Fibroblast of skin of left quadriceps (primary cell): ENCODE measurements around the gene HDAC11.

Experiments
- DNase-seq, 2 experiments: peaks; one replicate each; pipeline ENCODE4 v3.0.0-alpha.2; 2013; ENCODE audit warnings: low read depth in 2 of 2

HDAC11 gene

DNA sequence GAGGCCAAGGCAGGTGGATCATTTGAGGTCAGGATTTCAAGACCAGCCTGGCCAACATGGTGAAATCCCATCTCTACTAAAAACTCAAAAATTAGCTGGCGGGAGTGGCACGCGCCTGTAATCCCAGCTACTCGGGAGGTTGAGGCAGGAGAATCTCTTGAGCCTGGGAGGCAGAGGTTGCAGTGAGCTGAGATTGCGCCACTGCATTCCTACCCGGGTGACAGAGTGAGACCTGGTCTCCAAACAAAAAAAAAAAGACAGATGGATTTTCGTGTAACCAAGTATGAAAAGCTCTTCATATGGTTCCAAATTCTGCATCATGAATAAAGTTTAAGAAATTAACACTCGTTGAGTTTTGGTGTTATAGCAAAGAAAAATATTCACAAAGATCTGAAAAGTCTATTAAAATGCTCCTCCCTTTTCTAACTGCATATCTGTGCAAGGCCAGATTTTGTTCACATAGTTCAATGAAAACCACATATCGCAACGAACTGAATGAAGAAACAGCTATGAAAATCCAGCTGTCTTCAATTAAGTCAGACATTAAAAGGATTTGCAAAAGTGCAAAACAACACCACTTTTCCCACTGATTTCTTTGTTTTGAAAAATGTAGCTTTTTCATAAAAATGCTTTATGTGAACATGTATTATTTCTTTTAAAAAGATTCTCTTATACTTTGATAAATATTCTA is 45.0 kb downstream of the HDAC11 start:
- peak; percentile 76 to 77 for DNase-seq

- DNase-seq, result no peak
These were observed 45.9 kb downstream of the HDAC11 start for GRCh38 chr3:13525827-13526625.

- no peak for DNase-seq
These were observed 46.5 kb downstream of the HDAC11 start for GRCh38 chr3:13526626-13526949.

- no peak for DNase-seq
These were observed 48.2 kb downstream of the HDAC11 start for GRCh38 chr3:13528217-13528867.

GRCh38 chr3:13529196-13530112 is 49.3 kb downstream of the HDAC11 start:
- DNase-seq, result no peak

GRCh38 chr3:13530241-13531009 is 50.3 kb downstream of the HDAC11 start:
- DNase-seq, result no peak

DNA sequence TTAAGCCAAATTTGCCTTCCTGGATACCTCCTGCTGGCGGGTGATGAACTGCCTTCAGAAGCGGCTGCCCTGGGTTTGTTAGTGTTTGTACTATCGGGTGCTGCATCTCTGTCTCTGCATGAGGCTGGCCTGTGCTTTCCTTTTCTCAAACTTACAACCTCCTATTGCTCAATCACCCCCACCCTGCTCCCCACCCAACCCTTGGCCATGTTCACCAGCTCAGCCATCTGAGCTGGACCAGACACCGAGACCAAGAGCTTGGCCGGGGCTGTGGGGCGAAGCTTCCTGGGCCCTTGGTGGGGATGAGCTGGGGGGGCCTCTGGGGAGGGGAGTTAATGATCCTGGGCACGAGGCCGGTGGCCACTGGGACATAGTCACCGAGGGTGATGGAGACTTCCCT is 52.0 kb downstream of the HDAC11 start:
- DNase-seq, result no peak

GRCh38 chr3:13532631-13533030 is 52.5 kb downstream of the HDAC11 start:
- DNase-seq, result no peak

DNA sequence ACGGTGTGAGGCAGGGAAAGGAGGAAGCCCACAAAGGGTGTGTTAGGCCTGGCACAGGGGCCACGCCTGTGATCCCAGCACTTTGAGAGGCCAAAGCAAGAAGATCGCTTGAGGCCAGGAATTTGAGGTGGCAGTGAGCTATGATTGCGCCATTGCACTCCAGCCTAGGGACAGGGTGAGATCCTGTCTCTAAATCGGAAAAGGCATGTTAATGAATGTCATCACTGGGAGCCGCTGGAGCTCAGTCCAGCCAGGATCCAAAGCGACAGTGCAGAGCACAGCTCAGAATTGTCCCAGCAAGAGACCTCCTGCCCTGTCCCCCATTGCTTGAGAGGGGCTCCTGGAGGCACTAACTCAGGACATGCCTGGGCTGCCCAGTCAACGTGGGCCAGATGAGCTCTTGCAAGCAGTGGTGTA is 53.8 kb downstream of the HDAC11 start:
- DNase-seq, result no peak

DNA sequence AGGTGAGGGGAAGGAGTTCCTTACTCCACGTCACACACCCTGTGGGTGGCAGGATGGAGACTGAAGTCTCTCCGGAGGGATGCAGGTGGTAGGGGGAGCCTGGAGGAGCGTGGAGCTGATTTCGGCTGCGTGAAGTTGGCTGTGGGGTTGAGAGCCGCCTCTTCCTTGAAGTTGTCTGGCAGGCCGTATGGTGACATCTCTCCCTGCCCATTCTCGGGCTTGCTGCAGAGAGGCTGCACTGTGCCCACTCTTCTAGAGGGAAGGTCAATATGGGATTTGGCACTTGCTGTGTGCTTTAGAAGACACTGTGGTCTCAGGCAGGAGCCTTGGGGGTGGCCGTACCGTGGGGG is 55.4 kb downstream of the HDAC11 start:
- no peak for DNase-seq

GRCh38 chr3:13535905-13536304 is 55.8 kb downstream of the HDAC11 start:
- DNase-seq, result no peak

- no peak for DNase-seq
These were observed 56.3 kb downstream of the HDAC11 start for GRCh38 chr3:13536432-13536831.

GRCh38 chr3:13536832-13537231 is 56.7 kb downstream of the HDAC11 start:
- no peak for DNase-seq

DNA sequence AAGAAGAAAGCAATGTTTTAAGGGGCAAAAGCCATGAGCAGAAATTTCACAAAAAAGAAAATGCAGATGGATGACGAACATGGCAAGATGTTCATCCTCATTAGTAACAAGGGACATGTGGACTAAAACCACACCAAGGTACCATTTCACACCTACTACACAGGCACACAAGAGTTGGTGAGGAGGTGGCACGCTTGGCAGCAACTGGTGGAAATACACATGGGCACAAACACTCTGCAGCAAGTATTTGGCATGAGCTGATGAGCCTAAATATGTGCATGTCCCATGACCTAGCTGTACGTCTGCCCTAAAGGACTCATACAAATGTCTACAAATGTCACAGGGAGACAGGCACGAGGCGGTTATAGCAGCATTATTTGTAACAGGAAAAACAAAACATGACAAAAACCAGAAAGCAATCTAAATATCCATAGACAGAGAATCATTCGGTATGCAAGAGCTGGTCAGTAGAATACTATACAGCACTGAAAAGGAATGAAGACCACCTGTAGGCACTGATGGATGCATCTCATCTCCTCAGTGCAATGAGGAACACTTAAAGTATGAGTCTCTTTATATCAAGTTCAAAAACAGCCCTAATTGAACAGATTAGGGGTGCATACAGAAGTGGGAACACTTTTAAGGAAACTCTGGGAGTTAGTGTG is 57.3 kb downstream of the HDAC11 start:
- no peak for DNase-seq

- DNase-seq, result peak; percentile 77 to 81
These were observed 57.8 kb downstream of the HDAC11 start for GRCh38 chr3:13537909-13538296.

GRCh38 chr3:13538520-13539291 is 58.6 kb downstream of the HDAC11 start:
- DNase-seq, result no peak

DNA sequence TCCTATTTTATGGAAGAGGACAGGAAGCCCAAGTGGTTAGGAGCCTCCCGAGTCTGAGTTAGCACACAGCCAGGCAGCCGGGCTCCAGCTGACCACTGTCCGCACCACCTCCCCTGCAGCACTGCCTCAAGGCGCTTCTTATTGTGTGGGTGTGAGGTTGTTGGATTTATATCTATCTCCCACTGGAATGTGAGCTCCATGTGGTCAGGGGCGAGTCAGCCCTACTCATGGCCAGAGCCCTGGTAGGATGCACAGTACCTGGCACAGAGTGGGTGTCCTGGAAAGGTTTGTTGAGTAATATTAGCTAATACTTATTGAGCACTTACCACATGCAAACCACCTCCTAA is 59.2 kb downstream of the HDAC11 start:
- DNase-seq, result no peak

- no peak for DNase-seq
These were observed 59.6 kb downstream of the HDAC11 start for GRCh38 chr3:13539671-13540070.

DNA sequence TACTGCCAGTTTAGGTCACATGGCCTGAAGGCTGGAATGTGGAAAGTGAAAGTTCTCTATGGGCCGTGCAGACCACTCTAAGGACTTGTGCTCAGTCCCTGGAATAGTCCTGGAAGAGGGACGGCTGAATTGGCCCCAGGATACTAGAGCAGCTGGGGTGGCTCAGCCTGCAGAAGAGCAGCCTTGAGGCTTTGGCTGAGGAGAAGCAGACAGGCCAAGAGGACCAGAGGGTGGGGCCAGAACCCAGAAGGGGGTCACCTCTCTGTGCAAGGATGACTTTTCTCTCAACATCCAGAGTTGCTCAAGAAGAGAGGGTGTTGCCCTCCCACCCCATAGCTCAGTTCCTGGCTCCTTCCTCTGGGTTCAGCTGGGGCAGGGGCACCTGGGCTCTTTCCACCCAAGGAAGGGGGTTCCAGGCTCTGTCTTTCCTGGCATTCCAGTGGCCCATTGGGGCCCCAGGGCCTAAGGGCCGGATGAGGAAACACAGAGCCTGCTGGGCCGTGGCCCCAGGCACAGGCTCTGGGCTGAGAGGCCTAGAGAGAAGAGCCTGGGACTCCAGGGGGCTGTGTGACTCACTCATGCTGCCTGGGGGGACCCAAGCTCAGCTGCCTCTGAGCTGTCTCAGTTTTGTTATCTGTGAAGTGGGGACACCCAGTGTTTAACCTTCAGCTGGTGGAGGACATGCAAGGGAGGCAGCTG is 60.3 kb downstream of the HDAC11 start:
- DNase-seq, result no peak
